GM12878 (cell line): Measurements from ENCODE around the gene HSBP1. TPM values are rescaled to one million over a fixed set of nuclear protein-coding genes. Genes with fewer than 3 reads are reported as not detected.

Source experiments
- ATAC-seq: fragments of 200-7000 bp; cut with Tn5 transposase; 3 replicates; pipeline ENCODE4 v1.9.1; 2020; ENCODE audit warnings: mild to moderate bottlenecking, moderate library complexity
- BruUV-seq: library from RNA; stranded (reverse); fragments of 400-500 nt; replicated peaks from 2 replicates; lab custom pipeline; 2021; lab: Mats Ljungman, UMichigan
- CTCF ChIA-PET: fragments of 300-600 bp; sonication (Branson Sonifier 250); formaldehyde crosslinking; extraction: SDS; loops from one replicate; lab custom pipeline; 2021; ENCODE audit warnings: inconsistent platforms; lab: Yijun Ruan, JAX
- POLR2A ChIA-PET: fragments of 350-600 bp; formaldehyde crosslinking; extraction: SDS; loops from one replicate; lab custom pipeline; 2021; ENCODE audit warnings: inconsistent platforms; lab: Charles Lee
- RAD21 ChIA-PET: fragments of 300-600 bp; sonication (Branson Sonifier 250); formaldehyde crosslinking; loops from one replicate; lab custom pipeline; 2023; ENCODE audit warnings: antibody characterized with exemption; ENCODE audit not compliant: unreplicated experiment; lab: Charles Lee
- SMC1A ChIA-PET: fragments of 300-600 bp; sonication (Branson Sonifier 250); formaldehyde crosslinking; loops from one replicate; lab custom pipeline; 2023; ENCODE audit not compliant: unreplicated experiment, uncharacterized antibody; lab: Charles Lee
- DNase-seq: peaks from one replicate; pipeline ENCODE4 v3.0.0-alpha.2; 2011; ENCODE audit warnings: low read depth, low spot score
- FAIRE-seq: peaks from 3 replicates; lab custom pipeline; 2011; peaks lifted over from hg19 to GRCh38; lab: Jason Lieb, UNC
- H2AFZ ChIP-seq: 2 replicates; pipeline ENCODE4 v1.6.0; 2011; ENCODE audit warnings: low read depth, low read length, control low read depth; ENCODE audit not compliant: control insufficient read depth
- H3K27ac ChIP-seq: 2 replicates; pipeline ENCODE4 v1.5.1; 2011; ENCODE audit warnings: control low read depth; ENCODE audit not compliant: control insufficient read depth, insufficient read depth
- H3K27me3 ChIP-seq, 2 experiments: replicated peaks in 1 of 2; 2 replicates each; pipeline versions ENCODE4 v1.6.0 to v1.6.1; 2011; ENCODE audit warnings: low read length in 1 of 2; ENCODE audit not compliant: control insufficient read depth in 2 of 2, insufficient read depth in 2 of 2
- H3K36me3 ChIP-seq, 2 experiments: 2 replicates each; pipeline ENCODE4 v1.5.1; 2011; ENCODE audit warnings: low read length in 1 of 2; ENCODE audit not compliant: control insufficient read depth in 2 of 2, insufficient read depth in 2 of 2
- H3K4me1 ChIP-seq: 2 replicates; pipeline ENCODE4 v1.6.1; 2011; ENCODE audit warnings: mild to moderate bottlenecking, low read length, moderate library complexity, mixed read lengths; ENCODE audit not compliant: control insufficient read depth, insufficient read depth
- H3K4me2 ChIP-seq: 2 replicates; pipeline ENCODE4 v1.6.0; 2011; ENCODE audit warnings: control low read depth; ENCODE audit not compliant: control insufficient read depth, insufficient read depth
- H3K4me3 ChIP-seq: fragments of 200-600 bp; sonication (generic); 2 replicates; pipeline ENCODE4 v1.5.1; 2016
- H3K79me2 ChIP-seq: 2 replicates; pipeline ENCODE4 v1.6.0; 2011; ENCODE audit warnings: low read length; ENCODE audit not compliant: control insufficient read depth, insufficient read depth
- H3K9ac ChIP-seq: 2 replicates; pipeline ENCODE4 v1.8.0; 2011; ENCODE audit warnings: low read length, control low read depth, mixed read lengths; ENCODE audit not compliant: control insufficient read depth, insufficient read depth
- H3K9me3 ChIP-seq: replicated peaks from 3 replicates; pipeline ENCODE4 v1.5.1; 2011; ENCODE audit warnings: mild to moderate bottlenecking, low read length; ENCODE audit not compliant: control insufficient read depth, insufficient read depth
- H4K20me1 ChIP-seq: 2 replicates; pipeline ENCODE4 v1.6.0; 2011; ENCODE audit not compliant: control insufficient read depth, insufficient read depth
- CHD1 ChIP-seq: IDR thresholded peaks from 2 replicates; pipeline ENCODE4 v1.6.1; 2012; ENCODE audit warnings: low read depth, low read length, improper control_type of control experiment
- DPF2 ChIP-seq: fragments of 450-650 bp; IDR thresholded peaks from 2 replicates; pipeline ENCODE4 v1.6.1; 2017; ENCODE audit warnings: mild to moderate bottlenecking
- HCFC1 ChIP-seq: fragments of 150-350 bp; IDR thresholded peaks from 2 replicates; pipeline ENCODE4 v1.6.1; 2014; ENCODE audit warnings: low read length
- NFIC ChIP-seq: IDR thresholded peaks from 2 replicates; pipeline ENCODE4 v1.6.1; 2012; ENCODE audit warnings: low read depth, mild to moderate bottlenecking, inconsistent platforms, low read length, moderate library complexity
- NR2F1 ChIP-seq: fragments of 450-650 bp; conservative IDR thresholded peaks from 2 replicates; pipeline ENCODE4 v1.6.1; 2017; ENCODE audit warnings: mild to moderate bottlenecking
- PAX5 ChIP-seq: IDR thresholded peaks from 2 replicates; pipeline ENCODE4 v1.6.1; 2011; ENCODE audit warnings: low read depth, low read length, borderline replicate concordance
- RAD51 ChIP-seq: fragments of 450-650 bp; IDR thresholded peaks from 2 replicates; pipeline ENCODE4 v1.6.1; 2016; ENCODE audit warnings: moderate library complexity, mild to moderate bottlenecking, inconsistent platforms
- SMAD1 ChIP-seq: fragments of 450-650 bp; IDR thresholded peaks from 2 replicates; pipeline ENCODE4 v1.6.1; 2018; ENCODE audit warnings: mild to moderate bottlenecking, low read depth; ENCODE audit not compliant: partially characterized antibody
- SPI1 ChIP-seq: IDR thresholded peaks from 2 replicates; pipeline ENCODE4 v1.6.1; 2011; ENCODE audit warnings: low read depth, mild to moderate bottlenecking, low read length, moderate library complexity, borderline replicate concordance; ENCODE audit not compliant: insufficient read depth
- WGBS: methylation state at CpG from one replicate; pipeline ENCODE4 v1.1.6; 2016; ENCODE audit warnings: low lambda C conversion rate; ENCODE audit not compliant: insufficient replicate concordance, insufficient coverage; ENCODE audit errors: missing lambda C conversion rate; 5-methylcytosine and 5-hydroxymethylcytosine counted together
- in situ Hi-C: fragments of 300-500 bp; cut with MboI; formaldehyde crosslinking; loops from 9 replicates; pipeline ENCODE4 v1.14.3; 2018; ENCODE audit warnings: mixed read lengths
- intact Hi-C: fragments of 100-400 bp; cut with micrococcal nuclease; formaldehyde crosslinking; loops from one replicate; pipeline ENCODE4 v1.14.2; 2022; ENCODE audit not compliant: unreplicated experiment
- polyA plus RNA-seq, 11 experiments: library from polyadenylated mRNA; depleted of rRNA in 4 of 11; unstranded in 6 of 11; stranded (reverse) in 5 of 11; fragments of >200 nt; fragmentation: Nextera tagmentation in 4 of 11; fragmentation: Illumina TruSeq in 1 of 11; extraction: Ambion mirVana in 4 of 11; extraction: Trizol in 1 of 11; gene quantifications; 1 replicate in 1 of 11; 2 replicates in 10 of 11; pipeline versions ENCODE4 v1.2.1 to v1.2.3, GENCODE V29; 2011 to 2016; ENCODE audit warnings: inconsistent platforms in 2 of 11, missing spikeins in 2 of 11, low read depth in 1 of 11
- total RNA-seq, 4 experiments: library from RNA; depleted of rRNA in 3 of 4; stranded (reverse); fragments of >200 nt in 3 of 4; fragmentation: Illumina TruSeq in 1 of 4; extraction: Trizol in 1 of 4; gene quantifications; 2 replicates each; pipeline versions ENCODE4 v1.2.1 to v1.2.3, GENCODE V29; 2013 to 2021
- TF ChIP-seq, protein P1 (sequence below): fragments of 450-650 bp; IDR thresholded peaks from 2 replicates; pipeline ENCODE4 v1.6.1; 2016; ENCODE audit warnings: mild to moderate bottlenecking
- TF ChIP-seq, protein P2 (sequence below): IDR thresholded peaks from 2 replicates; pipeline ENCODE4 v1.6.1; 2011; ENCODE audit warnings: borderline replicate concordance, low read depth, mild to moderate bottlenecking, moderate library complexity, low read length; ENCODE audit not compliant: insufficient read depth, poor library complexity, severe bottlenecking
- TF ChIP-seq, protein P3 (sequence below): fragments of 450-650 bp; IDR thresholded peaks from 2 replicates; pipeline ENCODE4 v1.6.1; 2017; ENCODE audit warnings: mild to moderate bottlenecking

Gene HSBP1
- total and polyA plus RNA-seq, 10 of the 15 experiments (the other 5 are each of a cell fraction or from before 2014, with no cell fraction given), result 26.6 to 263 (median 95.7) TPM

DNA sequence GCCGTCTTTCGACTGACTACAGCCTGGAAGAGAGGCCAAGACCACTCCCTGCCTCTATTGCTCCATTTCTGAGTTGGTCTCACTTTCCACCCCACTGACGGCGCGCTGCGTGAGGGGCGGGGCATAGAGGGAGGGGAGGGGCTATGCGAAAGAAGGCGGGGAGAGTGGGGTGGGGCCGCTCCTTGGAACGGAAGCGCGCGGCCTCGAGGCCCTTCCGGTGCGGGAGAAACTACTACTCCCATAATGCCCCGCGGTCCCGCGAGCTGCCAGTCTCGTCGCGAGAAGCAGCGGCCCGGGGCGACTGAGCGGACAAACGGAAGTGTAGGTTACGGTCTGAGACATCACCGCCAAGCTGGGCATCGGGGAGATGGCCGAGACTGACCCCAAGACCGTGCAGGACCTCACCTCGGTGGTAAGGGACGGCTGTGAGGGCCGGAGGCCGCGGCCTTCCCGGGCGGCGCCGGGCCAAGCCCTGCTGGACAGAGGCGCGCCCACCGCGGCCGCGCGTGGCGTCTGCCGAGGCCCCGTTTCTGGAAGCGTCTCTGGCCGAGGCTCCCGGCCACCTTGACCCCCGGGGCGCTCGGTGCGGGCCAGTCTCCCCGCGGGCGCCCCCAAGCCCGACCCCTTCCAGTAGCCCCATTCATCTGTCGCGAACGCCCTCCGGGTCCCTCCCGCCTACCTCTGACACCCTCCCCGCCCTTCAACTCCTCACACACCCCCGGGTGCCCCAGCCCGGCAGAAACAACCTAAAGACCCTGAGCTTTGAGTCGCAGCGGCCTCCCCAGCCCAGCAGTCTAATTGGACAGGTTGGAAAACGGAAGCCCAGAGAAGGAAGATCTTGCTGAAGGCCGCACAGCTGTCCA, at the start of gene HSBP1 (continued):
- TF ChIP-seq, protein P1, sequence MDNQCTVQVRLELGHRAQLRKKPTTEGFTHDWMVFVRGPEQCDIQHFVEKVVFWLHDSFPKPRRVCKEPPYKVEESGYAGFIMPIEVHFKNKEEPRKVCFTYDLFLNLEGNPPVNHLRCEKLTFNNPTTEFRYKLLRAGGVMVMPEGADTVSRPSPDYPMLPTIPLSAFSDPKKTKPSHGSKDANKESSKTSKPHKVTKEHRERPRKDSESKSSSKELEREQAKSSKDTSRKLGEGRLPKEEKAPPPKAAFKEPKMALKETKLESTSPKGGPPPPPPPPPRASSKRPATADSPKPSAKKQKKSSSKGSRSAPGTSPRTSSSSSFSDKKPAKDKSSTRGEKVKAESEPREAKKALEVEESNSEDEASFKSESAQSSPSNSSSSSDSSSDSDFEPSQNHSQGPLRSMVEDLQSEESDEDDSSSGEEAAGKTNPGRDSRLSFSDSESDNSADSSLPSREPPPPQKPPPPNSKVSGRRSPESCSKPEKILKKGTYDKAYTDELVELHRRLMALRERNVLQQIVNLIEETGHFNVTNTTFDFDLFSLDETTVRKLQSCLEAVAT, result no peak
- TF ChIP-seq NR2F1, result peak; percentile 66

DNA sequence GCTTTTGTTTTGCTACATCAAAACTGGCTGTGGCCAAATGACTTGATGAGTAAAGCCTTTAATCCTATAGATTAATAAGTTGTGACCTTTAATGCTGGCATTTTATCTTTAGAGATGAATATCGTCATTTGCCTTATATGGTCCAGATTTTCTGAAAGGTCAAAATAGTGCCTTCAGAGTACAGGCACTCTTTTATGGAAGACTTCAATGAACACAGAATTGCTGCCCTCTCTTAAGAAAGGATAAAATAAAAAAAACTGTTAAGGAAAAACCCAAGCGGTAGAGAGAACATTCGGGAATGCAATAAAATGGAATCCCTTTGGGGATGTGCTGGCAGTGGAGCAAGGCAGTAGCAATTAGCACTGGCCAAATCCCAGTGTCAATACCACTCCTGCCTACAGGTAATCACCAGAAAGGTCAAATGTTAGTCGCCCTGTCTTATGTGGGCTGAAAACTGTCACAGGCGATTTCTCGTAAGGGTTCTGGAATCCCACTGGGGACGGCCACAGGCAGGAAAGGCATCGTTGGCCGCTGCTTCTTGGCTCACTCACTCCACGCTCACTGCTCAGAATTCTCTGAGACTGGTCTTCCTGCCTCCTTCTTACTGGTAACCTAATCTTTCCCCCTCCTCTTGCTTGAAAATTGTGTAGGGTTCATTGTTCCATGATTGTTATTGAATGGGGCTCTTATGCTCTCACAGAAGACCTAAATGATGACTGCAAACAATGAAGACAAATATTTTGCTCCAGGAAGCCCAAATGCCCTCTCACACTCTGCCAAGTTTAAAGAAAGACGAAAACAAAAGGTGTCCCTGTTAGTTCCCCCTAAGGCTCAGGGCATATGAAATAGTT, 45.4 kb upstream of the HSBP1 start:
- Histone ChIP-seq H3K79me2 (no peaks in the 10 kb centered on the region), H3K9me3 (no peaks in the 10 kb centered on the region), H3K36me3 (no peaks in the 10 kb centered on the region), H3K27me3 (no peaks in the 10 kb centered on the region), H3K27ac (no peak overlapping the region), H2AFZ (no peak overlapping the region)
- ChIA-PET CTCF (interaction anchor here (0.6 kb wide), 1 partner anchor 11 kb away, joined by 3 read pairs; no protein-coding TSS in a partner anchor), POLR2A (no interaction called here)
- in situ Hi-C loops, result no loop called here
- TF ChIP-seq HCFC1, result no peak
- TF ChIP-seq, protein P2, sequence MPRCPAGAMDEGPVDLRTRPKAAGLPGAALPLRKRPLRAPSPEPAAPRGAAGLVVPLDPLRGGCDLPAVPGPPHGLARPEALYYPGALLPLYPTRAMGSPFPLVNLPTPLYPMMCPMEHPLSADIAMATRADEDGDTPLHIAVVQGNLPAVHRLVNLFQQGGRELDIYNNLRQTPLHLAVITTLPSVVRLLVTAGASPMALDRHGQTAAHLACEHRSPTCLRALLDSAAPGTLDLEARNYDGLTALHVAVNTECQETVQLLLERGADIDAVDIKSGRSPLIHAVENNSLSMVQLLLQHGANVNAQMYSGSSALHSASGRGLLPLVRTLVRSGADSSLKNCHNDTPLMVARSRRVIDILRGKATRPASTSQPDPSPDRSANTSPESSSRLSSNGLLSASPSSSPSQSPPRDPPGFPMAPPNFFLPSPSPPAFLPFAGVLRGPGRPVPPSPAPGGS, result no peak
- TF ChIP-seq NFIC, result no peak
- no peak for TF ChIP-seq PAX5
- TF ChIP-seq, protein P3, sequence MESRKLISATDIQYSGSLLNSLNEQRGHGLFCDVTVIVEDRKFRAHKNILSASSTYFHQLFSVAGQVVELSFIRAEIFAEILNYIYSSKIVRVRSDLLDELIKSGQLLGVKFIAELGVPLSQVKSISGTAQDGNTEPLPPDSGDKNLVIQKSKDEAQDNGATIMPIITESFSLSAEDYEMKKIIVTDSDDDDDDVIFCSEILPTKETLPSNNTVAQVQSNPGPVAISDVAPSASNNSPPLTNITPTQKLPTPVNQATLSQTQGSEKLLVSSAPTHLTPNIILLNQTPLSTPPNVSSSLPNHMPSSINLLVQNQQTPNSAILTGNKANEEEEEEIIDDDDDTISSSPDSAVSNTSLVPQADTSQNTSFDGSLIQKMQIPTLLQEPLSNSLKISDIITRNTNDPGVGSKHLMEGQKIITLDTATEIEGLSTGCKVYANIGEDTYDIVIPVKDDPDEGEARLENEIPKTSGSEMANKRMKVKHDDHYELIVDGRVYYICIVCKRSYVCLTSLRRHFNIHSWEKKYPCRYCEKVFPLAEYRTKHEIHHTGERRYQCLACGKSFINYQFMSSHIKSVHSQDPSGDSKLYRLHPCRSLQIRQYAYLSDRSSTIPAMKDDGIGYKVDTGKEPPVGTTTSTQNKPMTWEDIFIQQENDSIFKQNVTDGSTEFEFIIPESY, result no peak
- no peak for TF ChIP-seq CHD1
- TF ChIP-seq DPF2, result no peak
- TF ChIP-seq SMAD1, result no peak
- TF ChIP-seq SPI1, result no peak
- no peak for TF ChIP-seq RAD51
- TF ChIP-seq, all 136 proteins: peak for 0
- no TSS peak for BruUV-seq
- Histone ChIP-seq H3K9ac (no peak overlapping the region), H4K20me1 (no peaks in the 10 kb centered on the region), H3K4me1 (no peaks in the 10 kb centered on the region), H3K4me2 (no peak overlapping the region), H3K4me3 (no peak overlapping the region)
- SMC1A ChIA-PET, result no interaction called here
- no peak for FAIRE-seq
- DNase-seq, result no peak
- intact Hi-C loops, result no loop called here
- ATAC-seq, result no peak
- WGBS, result 35% methylated on average over 11 of the region's 11 CpGs
- RAD21 ChIA-PET, result no interaction called here
